T-helper 9 cell (primary cell): Measurements from ENCODE around the gene DLG2.
"Not testable (repeated sequence)": the region's sequence is repeated elsewhere in the genome, so short reads cannot be mapped to it uniquely, and the experiment has no call there.

ENCODE experiments used
- DNase-seq: peaks from one replicate; pipeline ENCODE4 v3.0.0-alpha.2; 2020

Gene DLG2

DNA sequence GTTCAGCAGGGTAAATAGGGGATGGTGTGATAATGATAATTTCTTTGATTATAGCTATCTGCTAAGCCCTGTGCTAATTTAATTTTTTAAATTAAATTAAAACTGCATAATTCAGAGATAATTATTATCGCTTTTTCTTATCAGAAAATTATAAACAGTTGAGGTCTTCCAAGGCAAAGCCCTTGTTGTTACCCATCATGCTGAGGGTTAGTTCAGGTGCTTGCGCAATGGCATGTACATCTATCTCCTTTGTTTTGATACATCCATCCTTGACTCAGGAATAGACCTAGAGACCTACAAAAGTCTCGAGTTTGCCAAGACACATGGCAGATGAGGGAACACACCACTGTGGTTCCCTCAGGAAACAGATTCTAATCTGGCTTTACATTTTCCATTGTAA is 737.6 kb downstream of the DLG2 start:
- DNase-seq, result no peak

DNA sequence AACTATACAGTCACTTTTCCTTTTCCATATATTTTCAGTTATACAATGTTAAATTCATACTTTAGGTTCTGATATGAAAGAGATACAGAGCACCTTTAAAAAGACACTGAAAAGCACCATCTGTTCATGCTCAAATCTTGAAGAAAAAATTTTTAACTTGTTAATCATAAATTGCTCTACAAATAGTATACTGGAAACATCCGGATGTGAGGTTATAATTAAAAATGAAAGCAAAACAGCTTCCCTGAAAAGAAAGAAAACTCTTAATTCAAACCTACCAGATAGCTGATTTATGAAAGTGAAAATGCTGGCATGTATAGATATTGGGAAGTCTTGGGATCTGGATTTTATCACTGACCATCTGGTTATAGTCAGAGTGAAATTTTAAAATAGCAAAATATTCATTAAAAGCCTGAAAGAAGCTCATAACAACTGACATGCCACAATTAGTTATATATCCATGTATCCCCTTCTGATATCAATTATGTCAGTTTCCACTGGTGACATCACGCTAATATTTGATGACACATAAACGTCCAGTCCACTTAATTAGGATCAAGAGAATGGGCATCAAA is 740.0 kb downstream of the DLG2 start:
- DNase-seq, result no peak

GRCh38 chr11:84886344-84886743 is 740.8 kb downstream of the DLG2 start:
- DNase-seq, result no peak

GRCh38 chr11:84884836-84885235 is 742.3 kb downstream of the DLG2 start:
- no peak for DNase-seq

DNA sequence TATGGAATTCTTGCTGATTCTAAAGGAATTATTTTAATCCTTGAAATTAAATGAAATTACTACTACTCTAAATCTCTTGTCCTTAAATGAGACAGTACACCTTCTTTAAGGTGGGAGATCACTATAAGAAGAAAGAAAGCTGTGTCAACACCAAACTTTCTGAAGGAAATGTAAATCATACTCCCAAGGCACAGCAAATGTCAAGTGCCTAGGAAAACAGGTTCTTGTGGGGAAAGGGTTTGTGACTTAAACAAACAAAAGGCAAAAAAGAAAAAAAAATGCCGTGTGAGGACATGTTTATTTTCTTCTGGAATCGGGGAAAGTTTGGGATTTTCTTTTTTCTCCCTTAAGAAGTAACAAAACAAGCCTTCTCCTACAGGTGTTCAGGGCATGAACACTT is 745.1 kb downstream of the DLG2 start:
- DNase-seq, result no peak

DNA sequence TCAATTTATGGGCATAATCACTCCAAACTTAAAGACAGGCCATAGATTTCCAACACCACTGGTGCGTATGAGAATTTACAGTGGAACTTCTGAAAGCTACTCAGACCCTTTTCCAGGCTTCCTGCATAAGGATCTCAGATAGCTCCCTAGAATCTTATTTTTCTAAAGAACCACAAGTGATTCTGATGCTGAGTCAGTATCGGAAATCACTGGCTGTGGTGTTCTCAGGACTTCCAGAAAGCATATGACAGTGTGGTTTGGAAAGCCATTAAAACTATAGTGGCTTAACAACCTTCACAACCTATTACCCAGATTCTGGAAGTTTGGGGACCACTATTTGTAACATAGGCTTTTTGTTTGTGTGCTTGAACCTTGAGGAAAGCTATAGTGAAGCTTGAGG is 756.0 kb downstream of the DLG2 start:
- DNase-seq, result no peak

DNA sequence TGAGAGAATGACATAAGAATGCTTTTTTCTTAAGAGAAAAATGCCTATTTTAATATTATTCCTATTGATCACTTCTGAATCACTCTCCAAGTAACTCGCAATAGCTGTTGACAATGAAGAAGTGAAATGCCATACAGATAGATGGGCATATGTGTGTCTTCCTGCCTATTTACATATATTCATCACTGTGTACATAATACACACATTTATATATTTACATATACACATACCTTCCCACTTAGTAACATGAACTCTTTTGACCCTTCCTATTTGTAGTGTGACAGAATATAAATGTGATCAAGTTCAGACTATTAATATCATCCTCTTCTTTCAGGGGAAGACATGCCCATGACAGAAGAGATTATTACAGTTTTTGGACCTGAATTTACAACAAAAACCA is 756.7 kb downstream of the DLG2 start:
- no peak for DNase-seq

GRCh38 chr11:84866922-84867321 is 760.2 kb downstream of the DLG2 start:
- DNase-seq, result no peak

- no peak for DNase-seq
Observed at GRCh38 chr11:84865791-84866535, 761.2 kb downstream of the DLG2 start.

DNA sequence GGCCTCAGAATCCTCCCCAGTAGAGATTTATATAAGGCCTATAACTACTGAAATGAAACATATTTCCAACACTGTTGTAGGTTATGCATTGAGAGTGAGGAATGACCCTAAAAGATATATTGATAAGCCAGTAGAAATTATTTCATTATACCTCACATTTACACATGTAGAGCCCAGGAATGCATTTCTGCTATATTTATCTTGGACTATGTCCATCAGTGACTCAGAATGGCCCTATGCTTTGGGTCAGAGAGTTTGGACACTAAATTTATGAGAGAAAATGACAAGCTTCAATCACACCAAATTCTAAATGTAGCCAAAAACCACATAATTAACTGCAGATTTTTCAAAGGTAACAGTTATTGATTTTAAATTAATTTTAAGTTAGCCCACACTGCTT is 761.9 kb downstream of the DLG2 start:
- no peak for DNase-seq

GRCh38 chr11:84857746-84858145 is 769.4 kb downstream of the DLG2 start:
- DNase-seq, result no peak

- DNase-seq, result no peak
Observed at GRCh38 chr11:84855508-84856245, 771.5 kb downstream of the DLG2 start.

GRCh38 chr11:84854498-84854880 is 772.7 kb downstream of the DLG2 start:
- no peak for DNase-seq

- DNase-seq, result no peak
Observed at GRCh38 chr11:84853841-84854497, 773.2 kb downstream of the DLG2 start.

GRCh38 chr11:84847842-84848241 is 779.3 kb downstream of the DLG2 start:
- no peak for DNase-seq

- not testable (repeated sequence) for DNase-seq
Observed at GRCh38 chr11:84840201-84840600, 786.9 kb downstream of the DLG2 start.

DNA sequence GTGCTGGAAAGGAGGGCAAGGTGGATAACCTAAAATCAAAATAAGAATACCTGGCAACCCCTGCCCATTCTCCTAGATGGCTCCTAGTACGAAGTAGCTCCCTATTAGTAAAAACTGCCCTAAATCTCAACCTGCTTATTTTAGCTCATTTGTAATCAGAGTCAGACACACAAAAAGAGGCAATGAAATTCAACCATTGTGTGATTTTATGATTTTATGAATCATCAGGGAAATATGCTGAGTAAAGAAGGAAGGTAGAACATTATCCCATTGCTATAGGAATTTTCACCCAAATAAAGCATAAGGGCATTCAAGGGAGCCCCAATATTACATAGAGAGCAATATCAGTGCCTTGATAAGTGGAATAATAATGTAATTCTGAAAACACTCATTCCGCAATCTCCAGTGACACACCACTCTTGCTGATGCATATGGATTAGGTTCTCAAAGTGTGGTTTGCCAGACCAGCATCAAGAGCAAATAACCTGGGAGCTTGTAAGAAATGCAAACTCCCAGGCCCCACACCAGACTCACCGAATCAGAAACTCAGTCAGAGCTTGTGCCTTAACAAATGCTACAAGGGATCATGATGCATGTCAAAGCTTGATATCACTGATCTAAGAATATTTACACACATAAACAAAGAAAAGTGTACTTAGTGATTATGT is 789.6 kb downstream of the DLG2 start:
- DNase-seq, result no peak

- no peak for DNase-seq
Observed at GRCh38 chr11:84836371-84836770, 790.8 kb downstream of the DLG2 start.

DNA sequence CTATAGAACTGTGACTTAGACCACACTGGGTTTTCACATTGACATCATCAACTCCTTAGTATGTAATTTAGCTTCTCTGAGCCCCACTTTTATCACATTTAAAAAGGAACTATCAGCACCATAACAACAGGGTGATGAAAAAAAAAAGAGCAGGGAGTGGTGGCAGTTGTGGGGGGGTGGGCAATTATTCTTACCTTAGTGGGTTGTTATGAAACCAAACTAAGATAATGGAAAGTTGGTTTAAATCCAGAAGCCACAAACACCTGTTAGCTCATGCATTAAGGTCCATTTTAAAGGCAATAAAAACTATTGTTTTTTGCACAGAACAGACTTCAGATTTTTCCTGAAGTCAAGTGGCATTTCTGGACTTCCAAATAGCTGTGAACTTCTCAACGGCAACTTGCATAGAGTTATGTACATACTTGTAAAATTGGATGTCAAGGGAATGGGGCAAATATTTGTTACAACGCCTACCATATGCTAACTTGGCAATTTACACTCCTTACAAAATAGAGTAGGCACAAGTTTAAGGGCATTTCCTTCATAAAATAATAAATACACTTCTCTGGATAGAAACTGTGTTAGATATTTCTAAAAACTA is 793.6 kb downstream of the DLG2 start:
- no peak for DNase-seq

DNA sequence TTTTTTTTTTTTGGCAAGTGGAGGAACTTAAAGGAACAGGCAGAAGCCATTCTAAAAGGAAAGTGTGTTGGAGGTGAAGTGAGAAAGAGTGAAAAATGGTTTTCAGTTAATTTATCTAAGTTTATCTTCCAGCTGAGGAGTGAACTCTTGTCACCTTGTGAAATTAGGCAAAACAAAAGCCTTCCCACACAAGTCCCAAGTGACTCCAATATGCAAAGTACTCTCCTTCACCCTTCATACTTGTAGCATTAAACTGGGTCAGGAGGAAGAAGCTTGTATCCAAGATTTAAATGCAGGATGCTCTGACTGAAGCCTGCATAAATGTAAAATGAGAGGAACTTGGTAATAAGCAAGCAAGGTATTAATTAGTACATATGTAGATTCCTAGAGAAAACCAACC is 796.8 kb downstream of the DLG2 start:
- no peak for DNase-seq

DNA sequence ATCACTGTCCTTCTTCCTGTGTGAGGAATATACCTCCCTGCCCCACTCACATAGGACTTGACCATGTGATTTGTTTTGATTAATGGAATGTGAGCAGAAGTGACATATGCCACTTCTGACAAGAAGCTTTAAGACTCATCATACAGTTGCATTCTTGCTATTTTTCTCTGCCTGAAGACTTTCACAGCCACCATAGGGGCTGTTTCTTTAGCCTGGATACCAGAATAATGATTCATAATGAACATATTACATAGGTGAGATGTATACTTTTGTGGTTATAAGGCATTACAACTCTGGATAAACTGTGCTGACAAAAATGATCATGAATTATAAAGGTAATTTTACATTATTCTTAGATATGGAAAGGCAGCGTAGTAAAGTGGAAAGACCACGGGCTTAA is 798.0 kb downstream of the DLG2 start:
- no peak for DNase-seq

DNA sequence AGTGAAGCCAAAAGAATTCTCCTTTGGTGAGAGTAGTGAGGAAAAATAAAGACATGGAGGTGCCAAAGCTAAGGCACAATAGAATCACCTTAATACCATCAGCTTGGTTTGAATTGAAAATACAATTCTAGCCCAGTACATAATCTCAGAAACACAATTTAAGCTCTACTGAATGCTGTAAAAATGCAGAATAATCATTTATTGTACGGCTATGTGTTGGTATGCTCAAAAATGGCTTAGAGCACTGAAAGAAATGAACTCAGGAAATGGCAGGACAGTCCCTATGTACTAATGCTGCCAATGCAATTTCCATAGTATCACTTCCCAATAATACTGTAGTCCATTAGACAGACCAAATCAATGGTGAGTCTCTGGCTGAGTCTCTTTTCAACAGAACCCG is 798.5 kb downstream of the DLG2 start:
- DNase-seq, result no peak
